ENCODE data around the gene PTTG1IP2.

Gene PTTG1IP2

DNA sequence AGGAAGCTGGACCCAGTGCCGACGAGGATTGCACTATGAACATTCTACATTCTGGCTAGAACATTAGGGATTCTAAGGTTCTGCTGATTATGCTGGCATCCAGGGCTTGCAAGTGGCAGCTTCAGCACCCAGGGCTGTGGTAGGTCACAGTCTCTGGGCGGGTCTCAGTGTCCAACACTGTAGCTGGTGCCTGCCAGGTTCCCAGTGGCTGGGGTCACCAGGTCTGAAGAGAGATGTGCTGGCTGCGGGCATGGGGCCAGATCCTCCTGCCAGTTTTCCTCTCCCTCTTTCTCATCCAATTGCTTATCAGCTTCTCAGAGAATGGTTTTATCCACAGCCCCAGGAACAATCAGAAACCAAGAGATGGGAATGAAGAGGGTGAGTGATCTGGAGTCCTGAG, at the start of gene PTTG1IP2:
TSS of gene PTTG1IP2 (plus strand) at position 86 of the 400 bp plus-strand sequence. CDS start at position 234, 148 bp downstream.
- TF ChIP-seq, protein P1, sequence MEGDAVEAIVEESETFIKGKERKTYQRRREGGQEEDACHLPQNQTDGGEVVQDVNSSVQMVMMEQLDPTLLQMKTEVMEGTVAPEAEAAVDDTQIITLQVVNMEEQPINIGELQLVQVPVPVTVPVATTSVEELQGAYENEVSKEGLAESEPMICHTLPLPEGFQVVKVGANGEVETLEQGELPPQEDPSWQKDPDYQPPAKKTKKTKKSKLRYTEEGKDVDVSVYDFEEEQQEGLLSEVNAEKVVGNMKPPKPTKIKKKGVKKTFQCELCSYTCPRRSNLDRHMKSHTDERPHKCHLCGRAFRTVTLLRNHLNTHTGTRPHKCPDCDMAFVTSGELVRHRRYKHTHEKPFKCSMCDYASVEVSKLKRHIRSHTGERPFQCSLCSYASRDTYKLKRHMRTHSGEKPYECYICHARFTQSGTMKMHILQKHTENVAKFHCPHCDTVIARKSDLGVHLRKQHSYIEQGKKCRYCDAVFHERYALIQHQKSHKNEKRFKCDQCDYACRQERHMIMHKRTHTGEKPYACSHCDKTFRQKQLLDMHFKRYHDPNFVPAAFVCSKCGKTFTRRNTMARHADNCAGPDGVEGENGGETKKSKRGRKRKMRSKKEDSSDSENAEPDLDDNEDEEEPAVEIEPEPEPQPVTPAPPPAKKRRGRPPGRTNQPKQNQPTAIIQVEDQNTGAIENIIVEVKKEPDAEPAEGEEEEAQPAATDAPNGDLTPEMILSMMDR (IDR thresholded peaks at IDR 0.05) = no peak

DNA sequence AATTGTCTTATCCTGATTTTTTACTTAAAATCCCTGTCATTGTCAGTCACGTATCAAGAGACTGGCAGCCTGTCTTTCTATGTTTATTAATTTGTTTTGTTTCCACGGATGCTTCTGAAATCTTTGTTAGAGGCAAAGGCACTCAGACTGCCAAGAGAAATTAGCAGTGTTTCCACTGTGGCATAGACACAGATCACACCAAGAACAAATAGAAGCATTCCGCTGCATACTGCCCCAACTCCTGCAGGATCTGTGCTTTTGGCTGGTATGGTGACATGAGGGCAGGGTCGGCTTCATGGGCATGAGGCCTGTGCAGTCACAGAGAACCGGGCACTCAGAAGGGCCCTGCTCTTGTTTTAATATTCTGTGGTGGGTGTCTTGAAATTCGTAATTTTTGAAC, 47.8 kb upstream of the PTTG1IP2 start:
- TF ChIP-seq, protein P1 (IDR thresholded peaks at IDR 0.05) = no peak

DNA sequence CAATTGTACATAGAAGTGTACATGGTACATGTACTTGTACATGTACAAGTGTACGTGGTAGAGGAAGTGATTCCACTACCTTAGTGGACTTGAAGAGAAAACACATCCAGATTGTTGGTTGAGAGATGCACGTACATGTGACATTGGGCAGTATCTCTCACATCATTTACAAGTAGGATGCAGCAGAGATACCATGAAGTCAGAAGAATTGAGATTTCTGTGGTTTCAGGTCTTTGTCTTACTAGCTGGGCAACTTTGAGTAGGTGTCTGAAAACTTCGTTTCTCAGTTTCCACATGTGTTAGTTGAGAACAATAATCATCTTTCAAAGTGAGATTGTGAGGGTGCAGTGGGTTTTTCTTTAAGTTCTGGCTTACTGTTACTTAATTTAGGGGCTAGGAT, 44.7 kb upstream of the PTTG1IP2 start:
- TF ChIP-seq, protein P1 (IDR thresholded peaks at IDR 0.05) = no peak

DNA sequence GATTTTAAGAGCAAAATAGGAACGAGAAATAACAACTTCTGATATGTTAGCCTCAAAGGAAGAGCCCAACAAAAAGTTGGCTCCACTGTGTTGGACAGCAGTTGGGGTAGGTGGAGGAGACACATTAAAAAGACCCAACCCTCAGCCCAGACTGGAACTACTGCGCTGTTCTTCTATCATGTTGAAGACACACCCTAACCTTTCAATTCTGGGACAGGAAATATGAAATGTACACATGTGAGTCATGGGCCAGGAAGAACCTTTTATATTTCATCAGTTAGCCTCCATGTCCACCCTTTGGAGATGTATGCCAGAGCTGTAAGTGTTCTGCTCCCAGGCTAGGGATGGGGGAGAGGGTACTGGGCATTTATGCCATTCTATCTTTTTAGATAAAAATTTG, 44.1 kb upstream of the PTTG1IP2 start:
- TF ChIP-seq, protein P1 (IDR thresholded peaks at IDR 0.05) = no peak

DNA sequence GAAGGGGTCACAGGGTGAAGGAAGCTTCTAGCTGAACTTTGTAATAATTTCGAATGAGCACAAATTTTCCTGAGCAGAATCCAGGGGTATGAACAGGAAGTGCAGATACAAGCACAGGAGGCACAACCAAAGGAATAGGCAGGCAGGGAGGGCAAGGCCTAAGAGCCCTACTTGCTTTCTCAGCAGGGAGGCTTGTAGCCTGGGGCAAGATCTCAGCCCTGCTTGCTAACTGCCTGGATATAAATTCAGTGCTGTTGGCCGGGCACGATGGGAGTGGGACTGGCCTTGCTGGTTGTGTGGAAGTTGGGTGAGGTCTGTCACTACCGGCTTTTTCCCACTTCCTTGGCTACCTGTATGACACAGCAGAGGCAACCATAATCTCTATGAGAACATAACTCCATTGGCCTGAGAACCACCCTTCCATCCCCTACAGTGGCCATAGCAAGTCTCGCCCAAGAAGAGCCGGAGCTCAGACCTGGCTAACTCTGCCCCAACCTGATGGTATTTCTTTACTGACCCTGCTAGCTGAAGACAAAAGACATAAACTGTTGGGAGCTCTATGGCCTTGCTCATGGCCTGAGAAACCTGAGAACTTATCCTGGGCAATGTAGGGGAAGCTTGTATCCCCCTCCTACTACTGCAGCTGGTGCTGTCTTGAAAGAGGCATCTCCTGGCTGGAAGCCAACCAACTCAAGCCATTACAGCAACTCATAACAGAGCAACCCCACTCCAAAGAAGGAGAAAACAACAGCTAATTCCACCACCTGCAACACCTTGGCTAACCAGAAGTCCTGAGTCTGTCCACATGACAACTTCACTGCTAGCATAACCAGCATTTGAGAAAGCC, 38.6 kb upstream of the PTTG1IP2 start:
- TF ChIP-seq, protein P1 (IDR thresholded peaks at IDR 0.05) = no peak

DNA sequence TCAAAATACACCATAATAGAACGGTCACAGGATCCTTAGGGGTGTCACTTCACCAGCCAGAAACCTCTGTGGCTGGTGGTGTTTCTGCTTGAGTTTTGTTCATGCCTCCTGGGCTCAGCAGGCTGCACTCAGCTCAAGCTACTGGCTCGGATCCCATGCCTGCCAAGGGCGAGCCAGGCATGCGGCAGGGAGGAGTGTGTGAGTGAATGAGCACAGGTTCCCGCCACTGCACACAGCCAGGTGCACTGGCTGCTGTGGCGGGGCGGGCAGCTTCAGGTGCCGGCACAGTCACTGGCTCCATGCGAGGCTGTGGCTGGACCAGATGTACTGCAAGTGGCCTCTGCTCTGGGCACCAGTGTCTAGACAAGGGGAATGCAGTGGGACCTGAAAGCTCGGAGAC, 36.7 kb upstream of the PTTG1IP2 start:
- TF ChIP-seq, protein P1 (IDR thresholded peaks at IDR 0.05) = no peak

DNA sequence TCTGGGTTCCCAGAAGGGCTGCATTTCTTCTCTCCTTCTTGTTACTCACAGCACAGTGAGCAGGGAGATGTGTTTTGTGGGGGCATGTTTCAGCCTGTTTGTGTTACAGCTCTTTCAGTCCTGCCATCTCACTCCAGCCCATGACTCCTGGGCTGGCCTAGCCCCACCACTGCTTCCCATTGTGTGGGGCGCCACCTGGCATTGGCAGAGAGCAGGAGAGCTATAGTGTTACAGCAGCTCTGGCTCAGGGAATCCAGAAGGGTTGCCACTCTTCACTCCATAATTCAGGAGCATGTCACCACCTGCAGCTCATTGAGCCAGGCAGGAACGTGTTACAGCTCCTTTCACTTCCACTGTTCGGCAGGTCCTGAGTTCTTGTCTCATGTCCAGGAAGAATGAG, 36.2 kb upstream of the PTTG1IP2 start:
- TF ChIP-seq, protein P1 (IDR thresholded peaks at IDR 0.05) = no peak

All from LNCAP (cell line).